ENCODE data around the gene DCT.

- TF ChIP-seq CREB1 (IDR thresholded peaks at IDR 0.05; ENCODE audit: low read depth) (no peak), EP300 (IDR thresholded peaks at IDR 0.05; ENCODE audit: borderline replicate concordance) (no peak), TAF1 (IDR thresholded peaks at IDR 0.05; ENCODE audit: low read depth) (no peak), YY1 (IDR thresholded peaks at IDR 0.05; ENCODE audit: low read depth) (no peak), TCF12 (IDR thresholded peaks at IDR 0.05; ENCODE audit: low read depth) (no peak), RAD21 (IDR thresholded peaks at IDR 0.05; ENCODE audit: low read depth) (no peak), TEAD4 (IDR thresholded peaks at IDR 0.05) (no peak), FOXM1 (IDR thresholded peaks at IDR 0.05; ENCODE audit: borderline replicate concordance, low read depth) (no peak)
- TF ChIP-seq, protein P1, sequence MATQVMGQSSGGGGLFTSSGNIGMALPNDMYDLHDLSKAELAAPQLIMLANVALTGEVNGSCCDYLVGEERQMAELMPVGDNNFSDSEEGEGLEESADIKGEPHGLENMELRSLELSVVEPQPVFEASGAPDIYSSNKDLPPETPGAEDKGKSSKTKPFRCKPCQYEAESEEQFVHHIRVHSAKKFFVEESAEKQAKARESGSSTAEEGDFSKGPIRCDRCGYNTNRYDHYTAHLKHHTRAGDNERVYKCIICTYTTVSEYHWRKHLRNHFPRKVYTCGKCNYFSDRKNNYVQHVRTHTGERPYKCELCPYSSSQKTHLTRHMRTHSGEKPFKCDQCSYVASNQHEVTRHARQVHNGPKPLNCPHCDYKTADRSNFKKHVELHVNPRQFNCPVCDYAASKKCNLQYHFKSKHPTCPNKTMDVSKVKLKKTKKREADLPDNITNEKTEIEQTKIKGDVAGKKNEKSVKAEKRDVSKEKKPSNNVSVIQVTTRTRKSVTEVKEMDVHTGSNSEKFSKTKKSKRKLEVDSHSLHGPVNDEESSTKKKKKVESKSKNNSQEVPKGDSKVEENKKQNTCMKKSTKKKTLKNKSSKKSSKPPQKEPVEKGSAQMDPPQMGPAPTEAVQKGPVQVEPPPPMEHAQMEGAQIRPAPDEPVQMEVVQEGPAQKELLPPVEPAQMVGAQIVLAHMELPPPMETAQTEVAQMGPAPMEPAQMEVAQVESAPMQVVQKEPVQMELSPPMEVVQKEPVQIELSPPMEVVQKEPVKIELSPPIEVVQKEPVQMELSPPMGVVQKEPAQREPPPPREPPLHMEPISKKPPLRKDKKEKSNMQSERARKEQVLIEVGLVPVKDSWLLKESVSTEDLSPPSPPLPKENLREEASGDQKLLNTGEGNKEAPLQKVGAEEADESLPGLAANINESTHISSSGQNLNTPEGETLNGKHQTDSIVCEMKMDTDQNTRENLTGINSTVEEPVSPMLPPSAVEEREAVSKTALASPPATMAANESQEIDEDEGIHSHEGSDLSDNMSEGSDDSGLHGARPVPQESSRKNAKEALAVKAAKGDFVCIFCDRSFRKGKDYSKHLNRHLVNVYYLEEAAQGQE (IDR thresholded peaks at IDR 0.05; ENCODE audit: low read depth): no peak
Measured at GRCh38 chr13:94494026-94494425, 14.5 kb upstream of the DCT start.

Data from Ishikawa (cell line).